Right ventricle myocardium superior (tissue), 1 donor: ENCODE measurements around the gene DUOX2. TPM values are rescaled to one million over a fixed set of nuclear protein-coding genes. Genes with fewer than 3 reads are reported as not detected.
A peak's percentile ranks its signal among the peaks of the same experiment; 100 is the strongest.

Source experiments
- ATAC-seq: fragments of 200-7000 bp; cut with Tn5 transposase; one replicate; pipeline ENCODE4 v1.9.1; 2020; ENCODE audit warnings: mild to moderate bottlenecking; ENCODE audit not compliant: poor library complexity
- DNase-seq: peaks from one replicate; pipeline ENCODE4 v3.0.0-alpha.2; 2020
- intact Hi-C: fragments of 100-400 bp; cut with DNase I; formaldehyde crosslinking; loops from one replicate; pipeline ENCODE4 v1.11.2; 2022
- total RNA-seq: library from RNA; stranded (reverse); fragmentation: NEBNext Ultra II Directional; extraction: Animal tissue kit (Norgen Biotek cat#: 25700); gene quantifications from one replicate; pipeline ENCODE4 v1.2.1, GENCODE V29; 2021
- donor health status: DM: no; HTN: yes; CAD: no; lungs with severe emphysema.

DUOX2 gene
- total RNA-seq, 1 donor from 2014 or later = 0.08 TPM

DNA sequence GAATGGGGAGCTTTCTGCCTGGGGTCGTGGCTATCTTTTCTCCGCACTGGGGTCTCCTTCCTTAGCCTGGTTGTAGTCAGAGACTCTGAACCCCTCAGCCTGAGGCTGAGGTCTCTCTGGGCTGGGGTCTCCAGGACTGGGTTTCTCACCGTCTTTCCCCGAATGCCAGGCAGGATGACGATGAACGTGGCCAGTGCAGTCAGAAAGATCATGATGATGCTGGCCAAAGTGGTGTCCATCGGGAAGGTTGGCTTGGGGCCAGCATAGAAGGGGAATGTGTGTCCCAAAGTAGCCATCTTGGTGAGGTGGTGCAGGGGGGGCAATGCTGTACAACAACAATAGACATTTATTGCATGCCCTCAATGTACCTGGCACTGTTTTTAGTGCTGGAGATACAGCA, 8.7 kb upstream of the DUOX2 start:
- ATAC-seq = no peak
- DNase-seq = no peak
- intact Hi-C loops = no loop called here

DNA sequence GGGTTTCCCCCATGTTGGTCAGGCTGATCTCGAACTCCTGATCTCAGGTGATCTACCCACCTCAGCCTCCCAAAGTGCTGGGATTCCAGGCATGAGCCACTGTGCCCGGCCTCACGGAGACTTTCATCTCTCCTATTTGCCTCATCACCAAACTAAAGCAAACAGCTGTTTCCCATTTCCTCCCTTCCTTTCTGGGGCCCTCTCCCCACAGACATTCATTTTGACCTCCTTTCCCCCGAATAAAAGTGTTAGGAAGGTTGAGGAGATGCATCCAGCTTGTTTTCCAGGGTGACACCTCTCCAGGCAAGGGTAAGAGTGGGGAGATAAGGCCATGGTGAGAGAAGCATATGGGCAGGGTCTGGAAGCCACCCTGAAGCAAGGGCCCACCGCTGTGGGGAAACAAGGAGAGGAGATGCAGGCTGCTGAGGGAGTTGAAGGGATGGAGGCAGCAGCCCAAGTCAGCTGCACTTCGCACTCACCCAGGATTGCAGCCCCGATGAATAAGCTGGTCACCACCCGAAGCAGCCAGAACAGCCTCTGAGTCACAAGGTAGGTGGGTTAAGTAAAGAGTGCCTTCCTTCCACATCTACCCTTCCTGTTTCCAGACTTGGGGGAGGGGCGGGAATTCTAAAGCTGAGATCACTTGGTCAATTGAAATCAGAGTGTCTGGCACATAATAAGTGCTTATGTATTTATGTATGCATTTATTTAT, 7.9 kb upstream of the DUOX2 start:
- DNase-seq (no peak), ATAC-seq (no peak)
- intact Hi-C loops = no loop called here

DNA sequence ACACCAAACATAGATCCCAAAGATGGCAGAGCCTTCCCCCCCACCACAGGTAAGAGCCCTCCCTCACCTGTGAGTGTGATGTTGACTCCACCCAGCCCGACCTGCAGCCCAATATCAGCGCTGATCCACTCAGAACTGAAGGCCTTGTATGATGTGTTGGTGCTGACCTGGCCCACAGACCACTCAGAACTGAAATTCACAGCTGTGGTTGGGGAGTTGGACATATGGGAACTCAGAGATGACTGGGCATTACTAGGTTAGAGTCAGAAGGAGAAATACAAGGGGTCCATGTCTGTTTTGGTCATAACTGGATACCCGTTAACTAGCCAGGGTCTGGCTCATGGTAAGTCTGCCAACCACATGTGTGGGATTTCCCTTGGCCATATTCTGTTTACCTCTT, 7.0 kb upstream of the DUOX2 start:
- intact Hi-C loops = no loop called here
- DNase-seq (no peak), ATAC-seq (no peak)

DNA sequence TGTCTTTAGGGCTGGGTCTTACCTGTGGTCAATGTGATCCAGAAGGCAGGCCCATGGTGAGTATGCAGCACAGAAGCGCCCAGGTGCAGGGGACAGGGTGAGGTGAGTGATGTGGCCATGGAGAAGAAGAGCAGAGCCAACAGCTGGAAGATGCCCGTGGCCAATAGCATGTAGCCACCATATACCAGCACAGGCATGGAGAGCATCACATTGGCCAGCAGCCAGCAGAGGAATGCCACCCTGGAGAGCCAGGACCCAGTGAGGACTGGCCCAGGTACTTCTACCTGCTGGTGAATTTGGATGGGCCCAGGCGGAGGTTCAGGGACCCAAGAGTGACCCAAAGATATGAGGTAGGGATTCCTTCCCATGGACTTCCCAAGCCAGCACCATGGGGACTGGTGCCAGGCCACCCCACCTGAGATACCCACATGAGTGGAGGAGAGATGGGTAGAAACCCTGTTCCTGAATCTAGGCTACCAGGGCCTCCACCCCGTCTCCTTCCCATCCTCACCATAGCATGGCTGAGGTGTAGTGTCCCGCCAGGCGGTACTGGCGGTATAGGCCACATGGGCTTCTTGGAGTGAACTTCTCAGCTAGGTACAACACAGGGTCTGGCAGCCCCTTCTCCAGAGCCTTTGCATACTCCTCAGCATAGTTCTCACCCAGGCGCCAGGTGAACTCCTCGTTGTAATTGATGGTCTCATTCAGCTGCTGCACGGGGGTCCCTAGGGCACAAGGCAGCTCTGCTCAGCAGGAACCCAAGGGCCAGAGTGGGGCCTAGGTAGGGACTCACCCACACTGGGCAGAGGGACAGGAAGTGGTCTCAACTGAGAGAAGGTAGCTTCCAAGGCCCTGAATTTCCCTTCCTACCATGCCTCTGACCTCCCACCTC, 6.4 kb upstream of the DUOX2 start:
- ATAC-seq (no peak), DNase-seq (no peak)
- intact Hi-C loops = no loop called here

DNA sequence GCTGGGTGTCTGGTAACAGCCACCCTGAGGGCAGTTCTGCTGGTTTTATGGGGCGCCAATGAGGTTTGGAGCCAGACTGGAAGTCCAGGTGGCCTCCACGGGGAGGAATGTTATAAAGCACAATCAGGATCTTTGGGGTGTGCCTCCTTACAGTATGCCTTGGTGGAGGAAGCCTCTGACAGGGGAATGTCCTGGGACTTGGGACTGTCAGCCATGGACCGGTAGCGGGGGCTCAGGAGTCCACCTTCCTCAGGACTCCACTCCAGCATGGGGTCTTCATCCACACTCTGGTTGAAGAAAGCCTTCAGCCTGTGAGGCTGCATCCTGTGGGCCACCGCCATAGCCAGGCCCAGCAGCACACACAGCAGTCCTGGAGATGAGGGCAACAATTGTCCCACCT, 5.0 kb upstream of the DUOX2 start:
- DNase-seq (no peak), ATAC-seq (no peak)
- intact Hi-C loops = loop anchor here (10.0 kb wide), 1 partner anchor 74 kb away; no protein-coding TSS in a partner anchor

DNA sequence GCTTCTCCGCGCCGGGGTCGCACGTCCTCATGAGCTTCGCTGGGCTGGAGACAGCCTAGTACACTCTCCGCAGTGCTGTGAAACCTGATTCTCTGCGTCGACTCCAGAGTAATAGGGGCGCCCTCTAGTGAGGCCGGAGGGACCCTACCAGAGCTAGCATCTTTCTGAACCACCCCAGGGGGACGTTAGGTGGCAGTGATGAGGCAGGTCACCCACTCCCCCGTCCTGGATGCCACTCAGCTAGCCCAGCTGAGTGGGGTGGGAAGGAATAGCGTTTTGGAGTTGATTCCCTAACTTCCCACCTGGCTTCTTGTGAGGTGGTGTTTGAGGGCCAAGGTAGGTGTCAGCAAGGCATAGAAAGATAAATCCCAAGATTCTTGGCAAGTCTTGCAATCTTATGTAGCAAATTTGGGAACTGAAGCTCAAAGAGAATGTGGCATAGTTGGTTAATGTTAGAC, 4.2 kb upstream of the DUOX2 start:
- intact Hi-C loops = loop anchor here (10.0 kb wide), 1 partner anchor 73 kb away; no protein-coding TSS in a partner anchor
- DNase-seq (peak; percentile 90), ATAC-seq (peak; percentile 98)

DNA sequence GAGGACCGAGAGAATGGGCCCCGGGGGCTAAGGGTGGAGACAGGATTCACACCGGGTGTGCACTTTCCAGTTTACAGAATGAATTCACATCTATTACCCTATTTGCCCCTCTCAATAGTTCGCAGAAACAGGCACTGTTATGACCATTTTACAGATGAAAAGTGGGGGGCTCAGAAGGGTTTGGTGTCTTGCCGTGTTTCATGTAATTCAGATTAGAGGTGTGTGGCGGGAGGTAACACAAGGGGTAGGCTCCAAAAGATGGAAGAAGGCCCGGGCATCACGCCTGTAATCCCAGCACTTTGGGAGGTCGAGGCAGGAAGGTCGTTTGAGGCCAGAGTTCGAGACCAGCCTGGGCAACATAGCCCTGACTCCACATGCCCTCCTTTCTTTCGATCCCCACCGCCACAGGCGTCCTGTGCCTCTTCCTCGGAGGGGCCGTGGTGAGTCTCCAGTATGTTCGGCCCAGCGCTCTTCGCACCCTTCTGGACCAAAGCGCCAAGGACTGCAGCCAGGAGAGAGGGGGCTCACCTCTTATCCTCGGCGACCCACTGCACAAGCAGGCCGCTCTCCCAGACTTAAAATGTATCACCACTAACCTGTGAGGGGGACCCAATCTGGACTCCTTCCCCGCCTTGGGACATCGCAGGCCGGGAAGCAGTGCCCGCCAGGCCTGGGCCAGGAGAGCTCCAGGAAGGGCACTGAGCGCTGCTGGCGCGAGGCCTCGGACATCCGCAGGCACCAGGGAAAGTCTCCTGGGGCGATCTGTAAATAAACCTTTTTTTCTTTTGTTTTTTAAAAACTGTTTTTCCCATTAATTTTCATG, 3.5 kb upstream of the DUOX2 start:
- ATAC-seq = peak; percentile 49
- intact Hi-C loops = loop anchor here (10.0 kb wide), 1 partner anchor 73 kb away; no protein-coding TSS in a partner anchor
- DNase-seq = no peak

DNA sequence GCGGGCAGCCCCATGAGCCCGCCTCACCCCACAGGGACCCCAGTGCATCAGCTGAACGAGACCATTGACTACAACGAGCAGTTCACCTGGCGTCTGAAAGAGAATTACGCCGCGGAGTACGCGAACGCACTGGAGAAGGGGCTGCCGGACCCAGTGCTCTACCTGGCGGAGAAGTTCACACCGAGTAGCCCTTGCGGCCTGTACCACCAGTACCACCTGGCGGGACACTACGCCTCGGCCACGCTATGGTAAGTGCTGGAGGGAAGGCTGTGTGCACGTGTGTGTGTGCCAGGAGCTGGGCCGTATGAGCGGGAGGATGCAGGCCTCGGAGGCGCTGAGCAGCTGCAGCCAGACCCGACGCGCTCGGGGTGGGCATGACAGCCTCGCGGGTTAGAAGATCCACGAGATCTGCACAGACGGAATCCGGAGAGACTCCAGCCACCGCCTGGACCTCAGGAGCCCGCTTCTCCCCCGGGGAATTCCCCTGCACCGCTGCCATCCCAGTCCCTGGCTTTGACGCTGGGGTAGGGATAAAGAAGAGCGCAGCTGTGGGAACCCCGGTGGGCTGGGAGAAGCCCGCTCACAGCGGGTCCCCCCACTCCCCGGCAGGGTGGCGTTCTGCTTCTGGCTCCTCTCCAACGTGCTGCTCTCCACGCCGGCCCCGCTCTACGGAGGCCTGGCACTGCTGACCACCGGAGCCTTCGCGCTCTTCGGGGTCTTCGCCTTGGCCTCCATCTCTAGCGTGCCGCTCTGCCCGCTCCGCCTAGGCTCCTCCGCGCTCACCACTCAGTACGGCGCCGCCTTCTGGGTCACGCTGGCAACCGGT, 2.7 kb upstream of the DUOX2 start:
- DNase-seq (no peak), ATAC-seq (peak; percentile 13)
- intact Hi-C loops = loop anchor here (10.0 kb wide), 1 partner anchor 72 kb away; no protein-coding TSS in a partner anchor

DNA sequence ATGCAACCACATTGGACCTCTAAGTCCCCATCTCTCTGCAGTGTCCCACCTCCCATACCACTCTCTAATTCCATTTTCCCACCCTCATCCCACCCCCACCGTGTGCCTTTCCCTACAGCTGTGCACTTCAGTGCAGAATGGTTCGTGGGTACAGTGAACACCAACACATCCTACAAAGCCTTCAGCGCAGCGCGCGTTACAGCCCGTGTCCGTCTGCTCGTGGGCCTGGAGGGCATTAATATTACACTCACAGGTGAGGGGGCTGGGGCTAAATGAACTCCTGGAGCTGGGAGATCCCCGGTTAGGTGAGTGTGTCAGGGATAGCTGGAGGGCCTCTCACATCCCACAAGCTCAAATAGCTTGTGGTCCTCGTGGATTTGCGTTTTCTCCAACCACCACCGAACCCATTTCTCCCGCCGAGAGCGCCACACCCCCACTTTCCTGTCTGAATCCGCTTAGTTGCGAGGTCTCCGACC, 2.1 kb upstream of the DUOX2 start:
- intact Hi-C loops = loop anchor here (10.0 kb wide), 1 partner anchor 71 kb away; no protein-coding TSS in a partner anchor
- DNase-seq = no peak
- no peak for ATAC-seq

DNA sequence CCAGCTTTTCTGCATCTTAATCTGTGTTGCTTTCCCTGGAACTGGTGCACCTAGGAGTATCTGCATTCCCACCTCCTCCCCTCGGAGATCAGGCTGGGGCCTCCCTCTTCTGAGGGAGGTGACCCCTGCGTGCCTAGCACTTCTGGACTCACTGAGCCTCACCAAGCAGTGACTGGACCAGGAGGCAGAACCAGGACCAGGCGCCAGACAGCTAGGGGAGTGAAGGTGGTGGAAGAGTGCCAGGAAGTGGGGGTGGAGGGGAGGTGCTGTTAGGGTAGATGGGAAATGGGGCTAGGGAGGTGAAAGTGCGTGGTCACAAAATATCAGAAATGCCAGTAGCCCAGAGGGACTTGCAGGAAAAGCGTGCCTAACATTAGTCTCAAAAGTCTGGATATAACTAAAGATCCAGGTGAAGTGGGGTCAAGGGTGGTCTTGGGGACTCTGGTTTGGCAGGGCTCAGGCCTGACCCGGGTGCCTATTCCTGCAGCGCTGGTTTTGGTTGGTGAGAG, 1.4 kb upstream of the DUOX2 start:
- intact Hi-C loops = loop anchor here (10.0 kb wide), 1 partner anchor 71 kb away; no protein-coding TSS in a partner anchor

DNA sequence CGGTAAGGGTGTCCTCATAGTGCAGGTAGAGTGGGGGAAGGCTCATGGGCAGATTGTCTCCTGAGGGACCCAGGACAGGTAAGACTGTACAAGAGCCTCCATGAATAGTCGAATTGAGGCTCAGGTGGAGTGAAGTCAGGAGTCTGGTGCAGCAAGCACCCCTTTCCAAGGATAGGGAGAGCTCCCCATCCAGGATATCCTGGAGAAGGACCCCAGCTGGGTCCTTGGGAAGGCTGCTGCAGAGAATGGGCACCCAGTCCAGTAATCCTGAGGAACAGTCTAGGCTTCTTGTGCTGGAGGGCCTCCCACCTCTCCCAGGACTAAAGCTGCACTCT, 746 bp upstream of the DUOX2 start:
- intact Hi-C loops = loop anchor here (10.0 kb wide), 1 partner anchor 70 kb away; no protein-coding TSS in a partner anchor
- DNase-seq = no peak
- ATAC-seq = no peak

More for the DNA sequence above, 1.4 kb upstream of the DUOX2 start:
- DNase-seq = no peak
- ATAC-seq = no peak

DNA sequence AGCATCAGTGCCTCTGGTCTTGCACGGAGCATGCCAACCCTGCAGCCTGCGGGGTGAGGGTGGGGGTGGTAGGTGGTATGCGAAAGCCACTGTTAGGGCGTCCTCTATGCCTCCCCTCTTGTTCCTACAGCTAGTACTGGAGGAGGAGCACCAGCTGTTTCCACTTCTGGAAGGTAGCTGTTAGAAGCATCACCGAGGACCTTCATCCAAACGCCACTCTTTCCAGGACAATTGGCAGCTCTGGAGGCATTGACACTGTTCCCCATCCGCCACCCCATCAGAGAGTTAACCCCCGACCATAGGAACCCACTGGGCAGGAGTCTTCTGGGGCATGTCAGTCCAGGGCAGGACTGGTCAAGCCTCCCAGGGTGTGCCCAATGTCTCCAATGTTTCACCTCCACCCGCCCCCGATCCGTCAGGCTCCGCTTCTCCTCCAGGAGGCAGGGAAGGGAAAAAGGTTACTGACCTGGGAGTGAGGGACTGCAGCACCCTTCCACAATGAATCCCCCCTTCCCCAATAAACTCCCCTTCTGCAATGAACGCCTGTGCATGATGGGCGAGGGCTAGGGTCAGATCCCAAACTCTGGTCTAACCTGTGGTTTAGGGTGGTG, 487 bp downstream of the DUOX2 start:
- intact Hi-C loops = loop anchor here (10.0 kb wide), 1 partner anchor 69 kb away; no protein-coding TSS in a partner anchor
- DNase-seq (no peak), ATAC-seq (no peak)

DNA sequence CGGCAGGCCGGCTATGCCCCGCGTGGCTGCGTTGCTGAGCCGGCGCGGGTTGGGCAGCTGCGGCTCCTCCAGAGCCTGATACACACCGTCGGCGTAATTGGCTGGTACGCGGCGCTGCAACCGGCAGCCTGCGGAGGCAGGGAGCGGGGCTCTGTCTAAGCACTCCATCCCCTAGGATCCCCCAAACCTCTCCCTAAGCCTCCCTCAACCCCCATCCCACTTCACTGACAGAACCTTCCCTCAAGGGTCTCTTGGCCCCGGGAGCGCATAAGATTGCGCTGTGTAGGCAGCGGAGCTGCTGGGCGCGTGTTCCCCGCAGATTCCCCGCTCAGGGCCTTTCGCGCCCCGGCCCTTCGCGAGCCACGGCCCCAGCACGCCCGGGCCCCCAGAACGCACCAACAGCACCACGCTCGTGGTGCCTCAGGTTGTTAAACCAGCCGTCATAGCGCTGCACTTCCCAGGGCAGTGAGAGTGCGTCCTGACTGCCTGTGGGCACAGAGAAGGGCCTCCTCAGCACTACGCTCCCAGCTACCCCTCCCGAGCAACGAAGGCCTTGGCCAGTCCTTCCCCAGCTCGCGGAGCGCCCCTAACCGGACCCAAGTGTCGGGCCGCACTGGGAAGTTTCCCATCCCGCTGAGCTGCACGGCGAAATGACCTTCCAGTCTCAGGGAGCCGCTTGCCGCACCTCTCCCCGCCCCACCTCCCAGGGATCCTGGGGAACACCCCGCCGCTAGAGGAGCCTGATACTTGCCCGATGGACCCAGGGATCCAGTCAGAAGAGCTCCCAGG, 1.2 kb downstream of the DUOX2 start:
- ATAC-seq (no peak), DNase-seq (no peak)
- intact Hi-C loops = loop anchor here (10.0 kb wide), 1 partner anchor 68 kb away; no protein-coding TSS in a partner anchor

DNA sequence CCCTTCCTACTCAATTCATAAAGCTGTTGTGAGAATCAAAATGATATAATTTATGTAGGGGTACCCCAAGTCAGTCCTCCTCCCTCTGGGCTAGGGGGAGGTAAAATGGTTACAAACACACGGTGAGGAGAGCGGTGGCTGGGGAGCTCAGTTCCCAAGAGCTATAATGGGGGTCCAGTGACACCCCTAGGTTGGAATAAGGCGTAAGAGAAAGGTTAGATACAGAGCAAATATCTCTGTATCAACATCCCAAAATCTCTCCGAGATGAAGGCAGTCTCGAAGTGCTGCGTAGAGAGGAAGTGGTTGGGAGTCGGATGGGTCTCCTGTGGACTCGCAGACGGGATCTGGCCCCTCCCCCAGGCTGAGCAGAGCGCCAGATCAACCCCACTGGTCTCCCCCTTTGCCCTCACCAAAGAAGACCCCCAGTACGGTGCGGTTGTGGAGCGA, 1.8 kb downstream of the DUOX2 start:
- no peak for ATAC-seq
- DNase-seq = no peak
- intact Hi-C loops = loop anchor here (10.0 kb wide), 1 partner anchor 67 kb away; no protein-coding TSS in a partner anchor

DNA sequence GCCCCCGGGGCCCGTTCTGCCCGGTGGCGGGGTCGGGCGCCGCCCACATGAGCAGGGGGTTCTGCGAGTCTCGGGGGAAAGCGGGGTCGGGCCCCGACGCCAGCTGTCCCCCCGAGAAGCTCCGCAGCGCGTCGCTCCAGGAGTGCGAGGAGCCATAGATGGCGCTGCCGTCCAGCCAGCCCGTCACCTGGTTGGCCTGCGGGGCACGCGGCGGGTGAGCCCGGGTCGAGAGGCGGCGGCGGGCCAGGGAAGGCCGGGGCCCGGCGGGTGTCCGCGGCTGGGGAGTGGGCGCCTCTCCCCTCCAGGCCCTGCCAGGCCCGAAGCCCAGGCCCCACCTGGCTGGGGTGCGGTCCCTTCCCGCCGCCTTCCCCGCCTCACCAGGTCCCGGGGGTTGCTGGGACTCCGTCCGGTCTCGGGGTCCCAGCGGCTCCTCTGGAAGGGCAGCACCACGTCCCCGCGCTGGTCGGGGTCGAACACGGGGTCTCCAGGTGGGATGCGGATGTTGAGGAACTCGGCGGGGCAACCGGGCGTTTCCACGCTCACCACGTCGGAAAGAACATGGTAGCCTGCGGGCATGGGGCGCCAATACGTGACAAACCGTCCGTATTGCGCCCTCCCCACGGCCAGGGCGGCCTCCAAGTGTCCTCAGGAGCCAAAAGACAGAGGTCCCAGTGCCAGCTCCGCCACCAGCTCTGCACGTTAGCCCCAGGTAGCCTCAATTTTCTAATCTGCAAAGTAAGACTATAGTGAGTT, 2.4 kb downstream of the DUOX2 start:
- ATAC-seq = no peak
- no peak for DNase-seq
- intact Hi-C loops = loop anchor here (10.0 kb wide), 1 partner anchor 67 kb away; no protein-coding TSS in a partner anchor
